ENCODE results near the gene IPP.
"Not testable (repeated sequence)": the region's sequence is repeated elsewhere in the genome, so short reads cannot be mapped to it uniquely, and the experiment has no call there.

- TF ChIP-seq BHLHE40 (IDR thresholded peaks at IDR 0.05; ENCODE audit: low read depth, low read length); MAZ (IDR thresholded peaks at IDR 0.05; ENCODE audit: borderline replicate concordance, low read depth, low read length); POLR2A (IDR thresholded peaks at IDR 0.05; ENCODE audit: low read depth, low read length); CTCF (conservative IDR thresholded peaks at IDR 0.05; ENCODE audit: low read depth, low read length); CEBPB (IDR thresholded peaks at IDR 0.05; ENCODE audit: low read depth, low read length); CHD1 (IDR thresholded peaks at IDR 0.05; ENCODE audit: low read depth, low read length); SMC3 (IDR thresholded peaks at IDR 0.05; ENCODE audit: low read depth, low read length); RCOR1 (IDR thresholded peaks at IDR 0.05; ENCODE audit: insufficient replicate concordance, low read length): not testable (repeated sequence)
- TF ChIP-seq, protein P1, sequence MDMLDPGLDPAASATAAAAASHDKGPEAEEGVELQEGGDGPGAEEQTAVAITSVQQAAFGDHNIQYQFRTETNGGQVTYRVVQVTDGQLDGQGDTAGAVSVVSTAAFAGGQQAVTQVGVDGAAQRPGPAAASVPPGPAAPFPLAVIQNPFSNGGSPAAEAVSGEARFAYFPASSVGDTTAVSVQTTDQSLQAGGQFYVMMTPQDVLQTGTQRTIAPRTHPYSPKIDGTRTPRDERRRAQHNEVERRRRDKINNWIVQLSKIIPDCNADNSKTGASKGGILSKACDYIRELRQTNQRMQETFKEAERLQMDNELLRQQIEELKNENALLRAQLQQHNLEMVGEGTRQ (IDR thresholded peaks at IDR 0.05; ENCODE audit: low read depth, low read length): not testable (repeated sequence)
These were observed 73.9 kb downstream of the IPP start for GRCh38 chr1:45676553-45676952.
